Keratinocyte (primary cell): Measurements from ENCODE around the gene STX5. TPM values are rescaled to one million over a fixed set of nuclear protein-coding genes. Genes with fewer than 3 reads are reported as not detected.
"Not testable (repeated sequence)": the region's sequence is repeated elsewhere in the genome, so short reads cannot be mapped to it uniquely, and the experiment has no call there.

Source experiments
- DNase-seq: peaks from one replicate; pipeline ENCODE4 v3.0.0-alpha.2; 2011; ENCODE audit warnings: low read depth, missing footprints, low spot score
- FAIRE-seq: peaks from 2 replicates; lab custom pipeline; 2011; peaks lifted over from hg19 to GRCh38; lab: Jason Lieb, UNC
- H2AFZ ChIP-seq: 2 replicates; pipeline ENCODE4 v1.6.0; 2012; ENCODE audit warnings: low read length, control low read depth, inconsistent platforms; ENCODE audit not compliant: control insufficient read depth
- H3K27ac ChIP-seq: 2 replicates; pipeline ENCODE4 v1.5.1; 2011; ENCODE audit warnings: low read length; ENCODE audit not compliant: control insufficient read depth, insufficient read depth
- H3K27me3 ChIP-seq: 3 replicates; pipeline ENCODE4 v1.6.0; 2011; ENCODE audit warnings: low read length; ENCODE audit not compliant: control insufficient read depth, insufficient read depth; ENCODE audit errors: extremely low read depth
- H3K36me3 ChIP-seq, 2 experiments: 2 replicates in 1 of 2; 3 replicates in 1 of 2; pipeline ENCODE4 v1.5.1; 2011; ENCODE audit warnings: low read length in 2 of 2, mild to moderate bottlenecking in 1 of 2; ENCODE audit not compliant: control insufficient read depth in 2 of 2, insufficient read depth in 2 of 2; ENCODE audit errors: extremely low read depth in 1 of 2
- H3K4me1 ChIP-seq: 3 replicates; pipeline ENCODE4 v1.5.1; 2011; ENCODE audit warnings: low read length; ENCODE audit not compliant: control insufficient read depth, insufficient read depth; ENCODE audit errors: extremely low read depth
- H3K4me2 ChIP-seq: 3 replicates; pipeline ENCODE4 v1.6.0; 2011; ENCODE audit warnings: low read depth, low read length; ENCODE audit not compliant: control insufficient read depth, insufficient read depth; ENCODE audit errors: extremely low read depth
- H3K4me3 ChIP-seq, 3 experiments: fragments of 200-600 bp in 1 of 3; sonication (generic) in 1 of 3; 2 replicates in 2 of 3; 3 replicates in 1 of 3; pipeline ENCODE4 v1.5.1; 2011 to 2016; ENCODE audit warnings: low read length in 3 of 3, mild to moderate bottlenecking in 3 of 3, control low read depth in 2 of 3, inconsistent platforms in 1 of 3, low read depth in 1 of 3, mixed read lengths in 1 of 3, mixed run types in 1 of 3, moderate library complexity in 1 of 3; ENCODE audit not compliant: control insufficient read depth in 2 of 3, insufficient read depth in 2 of 3; ENCODE audit errors: extremely low read depth in 1 of 3
- H3K79me2 ChIP-seq: 2 replicates; pipeline ENCODE4 v1.6.0; 2012; ENCODE audit warnings: low read length; ENCODE audit not compliant: control insufficient read depth, insufficient read depth
- H3K9ac ChIP-seq: 3 replicates; pipeline ENCODE4 v1.6.0; 2011; ENCODE audit warnings: low read length; ENCODE audit not compliant: control insufficient read depth, insufficient read depth; ENCODE audit errors: extremely low read depth
- H3K9me1 ChIP-seq: 3 replicates; pipeline ENCODE4 v1.6.0; 2011; ENCODE audit warnings: low read length; ENCODE audit not compliant: control insufficient read depth, insufficient read depth; ENCODE audit errors: extremely low read depth
- H3K9me3 ChIP-seq: 2 replicates; pipeline ENCODE4 v1.5.1; 2012; ENCODE audit warnings: low read depth, low read length; ENCODE audit not compliant: control insufficient read depth
- H4K20me1 ChIP-seq: 3 replicates; pipeline ENCODE4 v1.6.0; 2011; ENCODE audit warnings: low read length; ENCODE audit not compliant: control insufficient read depth, insufficient read depth; ENCODE audit errors: extremely low read depth
- CTCF ChIP-seq, 3 experiments: IDR thresholded peaks in 1 of 3; conservative IDR thresholded peaks in 1 of 3; optimal IDR thresholded peaks in 1 of 3; 2 replicates in 2 of 3; 3 replicates in 1 of 3; pipeline versions ENCODE3 to v1.5.1; 2011; ENCODE audit warnings: low read length in 3 of 3, mild to moderate bottlenecking in 3 of 3, moderate library complexity in 2 of 3, control low read depth in 1 of 3, inconsistent platforms in 1 of 3; ENCODE audit not compliant: insufficient read depth in 2 of 3; ENCODE audit errors: extremely low read depth in 1 of 3
- EZH2 ChIP-seq: IDR thresholded peaks from one replicate; pipeline ENCODE4 v1.6.1; 2012; ENCODE audit warnings: inconsistent platforms, mild to moderate bottlenecking, low read length, moderate library complexity
- dilution Hi-C: fragments of 300-500 bp; cut with MboI; formaldehyde crosslinking; loops from one replicate; pipeline ENCODE4 v1.7.0; 2020; ENCODE audit warnings: low sequenced_read_pairs; ENCODE audit not compliant: extremely low pct_ligation_motif_present
- polyA plus RNA-seq, 5 experiments: library from polyadenylated mRNA; depleted of rRNA in 3 of 5; stranded (reverse) in 3 of 5; stranded (forward) in 1 of 5; unstranded in 1 of 5; fragments of >200 nt; gene quantifications; 1 replicate in 1 of 5; 2 replicates in 3 of 5; 3 replicates in 1 of 5; pipeline versions ENCODE4 v1.2.1 to v1.2.3, GENCODE V29; 2011 to 2012; ENCODE audit warnings: missing spikeins in 2 of 5, low read depth in 1 of 5, low replicate concordance in 1 of 5

Gene STX5
- polyA plus RNA-seq, 1 donor (not counting 4 experiments of a cell fraction or from before 2014, with no cell fraction given) = 20.4 TPM

DNA sequence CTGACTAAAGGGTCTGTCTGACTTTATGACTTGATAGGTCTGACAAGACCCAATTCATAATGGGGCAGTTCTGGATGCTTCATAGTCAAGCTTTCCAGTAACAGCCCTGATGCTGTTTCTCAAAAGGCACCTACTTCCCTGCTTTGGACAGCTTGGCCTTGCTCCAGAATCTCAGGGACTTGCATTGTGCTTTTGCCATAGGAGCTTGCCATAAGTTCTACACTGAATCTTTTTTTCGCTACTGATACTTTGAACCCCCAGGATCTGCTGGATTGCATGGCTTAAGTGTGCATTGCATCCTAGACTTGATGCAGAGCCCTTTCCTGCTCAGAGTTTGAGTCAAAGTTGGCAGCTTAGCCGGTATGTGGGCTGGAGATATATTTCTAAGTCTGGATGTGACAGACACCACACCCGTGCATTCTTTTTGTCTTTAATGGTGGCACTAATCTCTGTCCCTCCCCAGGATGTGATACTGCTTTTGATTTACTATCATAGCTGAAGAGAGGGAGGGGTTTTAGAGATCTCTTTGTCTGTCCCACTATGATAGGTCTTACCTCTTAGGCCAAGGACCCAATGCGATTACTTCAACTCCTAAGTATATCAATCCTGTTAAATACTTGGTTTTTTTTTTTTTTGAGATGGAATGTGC, 32.0 kb upstream of the STX5 start:
- Histone ChIP-seq H3K9me1 (no peaks in the 10 kb centered on the region), H3K4me3 (no peak overlapping the region), H3K4me2 (no peak overlapping the region), H3K9me3 (no peaks in the 10 kb centered on the region), H3K79me2 (peaks cover 7% of the 10 kb centered on the region), H3K27ac (no peak overlapping the region), H4K20me1 (no peaks in the 10 kb centered on the region), H3K27me3 (no peaks in the 10 kb centered on the region), H3K9ac (no peak overlapping the region), H2AFZ (no peak overlapping the region), H3K36me3 (no peaks in the 10 kb centered on the region), H3K4me1 (peaks cover 8% of the 10 kb centered on the region)
- FAIRE-seq = no peak
- dilution Hi-C loops = no loop called here
- DNase-seq = no peak
- TF ChIP-seq EZH2 (no peak), CTCF (optimal IDR thresholded peaks at IDR 0.05 in 1 of 3, IDR thresholded peaks at IDR 0.05 in 1 of 3, conservative IDR thresholded peaks at IDR 0.05 in 1 of 3; ENCODE audit: extremely low read depth in 1 of 3, insufficient read depth in 2 of 3, low read length in 3 of 3) (no peak)

DNA sequence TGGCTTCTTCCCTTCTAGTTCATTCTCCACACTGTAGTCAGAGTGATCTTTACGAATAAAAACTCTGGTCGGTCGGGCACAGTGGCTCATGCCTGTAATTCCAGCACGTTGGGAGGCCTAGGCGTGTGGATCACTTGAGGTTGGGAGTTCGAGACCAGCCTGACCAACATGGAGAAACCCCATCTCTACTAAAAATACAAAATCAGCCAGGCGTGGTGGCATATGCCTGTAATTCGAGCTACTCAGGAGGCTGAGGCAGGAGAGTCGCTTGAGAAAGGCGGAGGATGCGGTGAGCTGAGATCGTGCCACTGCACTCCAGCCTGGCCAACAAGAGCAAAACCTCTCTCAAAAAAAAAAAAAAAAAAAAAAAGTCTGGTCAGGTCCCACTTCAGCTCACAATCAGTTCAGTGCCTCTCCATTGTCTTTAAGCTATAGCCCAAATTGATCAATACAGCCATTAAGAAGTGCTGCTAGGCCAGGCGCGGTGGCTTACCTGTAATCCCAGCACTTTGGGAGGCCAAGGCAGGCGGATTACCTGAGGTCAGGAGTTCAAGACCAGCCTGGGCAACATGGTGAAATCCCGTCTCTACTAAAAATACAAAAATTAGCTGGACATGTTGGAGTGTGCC, 29.8 kb upstream of the STX5 start:
- Histone ChIP-seq H3K4me1 (peaks cover 25% of the 10 kb centered on the region), H3K79me2 (peaks cover 12% of the 10 kb centered on the region)
- not testable (repeated sequence) for FAIRE-seq

More for the DNA sequence above, 29.8 kb upstream of the STX5 start:
- H4K20me1 ChIP-seq, DNase-seq, H3K9me3 ChIP-seq, H3K27me3 ChIP-seq, H3K9ac ChIP-seq, dilution Hi-C loops, H3K4me3 ChIP-seq, H3K9me1 ChIP-seq, H3K4me2 ChIP-seq, H3K27ac ChIP-seq, H2AFZ ChIP-seq, H3K36me3 ChIP-seq: not testable (repeated sequence)
